Memory B cell (primary cell): ENCODE data around the gene WDFY3.

Experiments
- ATAC-seq: fragments of 150-1000 bp; cut with Tn5 transposase; 2 replicates; pipeline ENCODE4 v1.10.0; 2021; ENCODE audit warnings: low read depth, mild to moderate bottlenecking, moderate library complexity
- DNase-seq, 2 donors: peaks; one replicate each; pipeline ENCODE4 v3.0.0; 2022; ENCODE audit warnings: low spot score in 2 of 2
- H3K27ac Mint-ChIP-seq: one replicate; pipeline ENCODE4 v1.8.0; 2022; ENCODE audit warnings: mild to moderate bottlenecking, moderate library complexity, mixed read lengths
- H3K27me3 Mint-ChIP-seq: one replicate; pipeline ENCODE4 v1.8.0; 2022; ENCODE audit warnings: mixed read lengths
- H3K36me3 Mint-ChIP-seq: one replicate; pipeline ENCODE4 v1.8.0; 2022; ENCODE audit warnings: mild to moderate bottlenecking, mixed read lengths
- H3K4me1 Mint-ChIP-seq: one replicate; pipeline ENCODE4 v1.8.0; 2022; ENCODE audit warnings: mixed read lengths
- H3K4me3 Mint-ChIP-seq: one replicate; pipeline ENCODE4 v1.8.0; 2022; ENCODE audit warnings: mild to moderate bottlenecking, moderate library complexity, mixed read lengths
- H3K9me3 Mint-ChIP-seq: one replicate; pipeline ENCODE4 v1.8.0; 2022; ENCODE audit warnings: mixed read lengths

Gene WDFY3

DNA sequence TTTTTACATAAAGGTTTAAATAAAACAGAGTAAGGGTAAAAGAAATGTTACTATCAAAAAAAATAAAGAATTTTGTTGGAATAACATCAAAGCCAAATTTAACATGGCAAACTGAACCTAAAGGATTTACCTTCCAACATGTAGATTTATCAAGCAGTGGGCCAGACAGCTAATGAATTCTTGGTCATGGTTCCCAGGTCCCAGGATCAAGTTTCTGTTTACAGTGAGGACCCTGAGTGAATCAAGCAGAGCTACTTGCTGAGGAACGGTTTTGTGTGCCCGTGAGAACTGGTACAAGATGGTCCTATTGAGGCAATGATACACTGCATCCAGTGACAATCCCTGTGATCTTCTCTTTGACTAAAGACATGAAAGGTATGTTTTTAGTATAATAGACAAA lies 226.4 kb downstream of the WDFY3 start:
- Mint-ChIP-seq H3K4me1 (no peaks in the 10 kb centered on the region), H3K4me3 (no peak overlapping the region), H3K9me3 (no peaks in the 10 kb centered on the region), H3K36me3 (no peaks in the 10 kb centered on the region), H3K27ac (no peak overlapping the region), H3K27me3 (no peaks in the 10 kb centered on the region)
- DNase-seq (no peak), ATAC-seq (no peak)

DNA sequence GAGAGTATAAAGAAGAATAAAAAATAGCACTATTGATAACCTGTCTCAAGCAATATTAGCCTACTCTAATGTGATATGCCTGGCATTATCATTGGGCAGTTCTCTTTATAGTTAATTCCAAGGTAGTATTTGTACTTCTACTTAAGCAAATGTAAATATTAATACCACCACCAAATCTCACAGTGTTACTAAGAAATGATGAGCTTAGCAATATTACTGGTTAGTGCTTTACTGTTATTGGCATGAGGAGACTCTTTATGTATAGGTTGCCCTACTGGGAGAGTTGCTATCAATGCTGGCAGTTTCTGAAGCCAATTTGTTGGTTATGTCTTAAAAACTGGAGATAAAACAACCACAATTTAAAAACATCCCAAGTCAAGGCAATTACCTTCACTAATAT lies 227.9 kb downstream of the WDFY3 start:
- no peak overlapping the region for H3K27ac Mint-ChIP-seq
- no peaks in the 10 kb centered on the region for H3K4me1 Mint-ChIP-seq
- H3K27me3 Mint-ChIP-seq: no peaks in the 10 kb centered on the region
- no peak for DNase-seq
- ATAC-seq: no peak
- no peaks in the 10 kb centered on the region for H3K9me3 Mint-ChIP-seq
- no peak overlapping the region for H3K4me3 Mint-ChIP-seq
- no peaks in the 10 kb centered on the region for H3K36me3 Mint-ChIP-seq

DNA sequence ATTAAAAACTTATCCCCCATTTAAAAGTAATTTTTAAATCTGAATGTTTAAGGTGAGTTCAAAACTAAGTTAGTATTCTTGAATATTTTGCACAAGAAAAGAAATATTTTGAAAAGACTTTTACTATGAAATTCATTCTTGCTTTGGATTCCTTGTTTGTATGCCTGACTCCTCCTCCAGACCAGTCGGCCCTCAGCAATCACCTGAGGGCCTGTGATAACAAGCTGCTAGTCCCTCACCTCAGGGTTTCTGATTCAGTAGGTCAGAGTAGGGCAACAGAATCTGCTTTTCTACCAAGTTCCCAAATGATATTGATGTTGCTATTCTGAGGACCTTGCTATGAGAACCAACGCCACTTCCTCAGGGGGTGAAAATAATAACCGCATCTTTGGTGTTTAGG lies 228.8 kb downstream of the WDFY3 start:
- ATAC-seq (no peak), DNase-seq (no peak)
- Mint-ChIP-seq H3K36me3 (no peaks in the 10 kb centered on the region), H3K27ac (no peak overlapping the region), H3K27me3 (no peaks in the 10 kb centered on the region), H3K9me3 (no peaks in the 10 kb centered on the region), H3K4me3 (no peak overlapping the region), H3K4me1 (no peaks in the 10 kb centered on the region)

DNA sequence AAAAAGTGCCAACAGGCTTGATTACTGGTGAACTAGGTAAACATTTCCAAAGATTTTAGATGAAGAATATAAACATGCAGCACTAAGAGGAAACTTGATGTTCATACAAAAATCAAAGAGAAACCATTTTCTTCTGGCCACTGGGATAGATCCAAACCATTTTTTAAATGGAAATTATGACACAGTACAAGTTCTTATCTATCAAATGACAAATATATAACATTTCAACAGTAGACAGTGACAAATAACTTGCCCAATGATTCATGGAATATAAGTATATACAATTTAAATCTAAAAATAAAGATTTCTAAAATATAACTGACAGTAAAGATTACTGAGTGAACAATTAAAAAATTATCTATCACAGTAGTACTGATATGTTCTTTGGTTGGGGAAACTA lies 232.5 kb downstream of the WDFY3 start:
- DNase-seq (no peak), ATAC-seq (no peak)
- Mint-ChIP-seq H3K27ac (no peak overlapping the region), H3K27me3 (no peaks in the 10 kb centered on the region), H3K4me3 (no peak overlapping the region), H3K36me3 (no peaks in the 10 kb centered on the region), H3K4me1 (no peaks in the 10 kb centered on the region), H3K9me3 (no peaks in the 10 kb centered on the region)

DNA sequence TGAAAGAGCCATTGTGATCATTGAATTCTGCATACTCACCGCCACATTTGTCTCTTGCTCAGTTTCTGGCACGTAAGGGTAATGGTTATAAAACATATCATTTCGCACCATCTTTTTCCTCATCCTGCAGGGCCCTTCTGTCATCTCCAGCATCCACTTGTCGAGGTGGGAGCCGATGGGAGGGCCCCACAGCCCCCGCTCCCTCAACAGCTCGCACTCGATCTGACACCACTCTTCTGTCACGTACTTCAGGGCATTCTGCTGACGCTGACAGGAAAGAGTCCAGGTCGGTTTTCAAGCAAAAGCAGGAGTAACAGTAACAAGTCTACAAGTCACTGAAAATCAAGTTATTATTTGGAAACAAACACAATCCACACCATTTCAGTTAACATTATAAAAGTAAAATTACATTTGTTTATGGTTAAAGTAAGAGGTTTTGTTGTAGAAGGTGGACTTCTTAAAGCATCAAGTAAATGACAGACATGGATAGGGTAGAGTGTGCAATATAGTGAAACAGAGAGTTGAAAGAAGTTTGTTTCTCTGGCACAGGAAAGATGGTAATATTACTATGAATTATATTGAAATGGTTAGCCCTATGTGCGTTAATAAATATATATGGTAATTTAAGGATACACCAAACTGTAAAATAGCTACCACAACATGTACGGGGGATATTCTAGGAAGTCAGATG lies 233.0 kb downstream of the WDFY3 start:
- no peaks in the 10 kb centered on the region for H3K36me3 Mint-ChIP-seq
- no peaks in the 10 kb centered on the region for H3K4me1 Mint-ChIP-seq
- H3K27me3 Mint-ChIP-seq: no peaks in the 10 kb centered on the region
- H3K27ac Mint-ChIP-seq: no peak overlapping the region
- H3K9me3 Mint-ChIP-seq: no peaks in the 10 kb centered on the region
- no peak overlapping the region for H3K4me3 Mint-ChIP-seq
- ATAC-seq (no peak), DNase-seq (no peak)

DNA sequence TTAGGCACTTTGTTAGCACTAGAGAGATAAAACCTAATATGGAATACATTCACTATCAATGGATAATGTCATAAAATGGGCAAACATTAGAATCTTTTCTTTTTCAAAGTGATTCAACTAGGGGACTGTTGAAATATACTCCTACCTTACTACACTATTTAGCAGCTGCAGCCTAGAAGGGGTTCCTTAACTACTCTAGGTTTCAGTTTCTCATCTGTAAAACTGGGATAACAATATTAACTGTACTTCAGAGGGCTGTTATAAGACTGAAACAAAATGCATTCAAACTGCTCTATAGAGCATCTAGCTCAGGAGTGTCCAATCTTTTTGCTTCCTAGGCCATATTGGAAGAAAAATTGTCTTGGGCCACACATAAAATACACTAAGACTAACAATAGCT lies 236.1 kb downstream of the WDFY3 start:
- Mint-ChIP-seq H3K27ac (no peak overlapping the region), H3K4me3 (no peak overlapping the region), H3K27me3 (no peaks in the 10 kb centered on the region), H3K9me3 (no peaks in the 10 kb centered on the region), H3K4me1 (no peaks in the 10 kb centered on the region), H3K36me3 (no peaks in the 10 kb centered on the region)
- ATAC-seq (no peak), DNase-seq (no peak)

DNA sequence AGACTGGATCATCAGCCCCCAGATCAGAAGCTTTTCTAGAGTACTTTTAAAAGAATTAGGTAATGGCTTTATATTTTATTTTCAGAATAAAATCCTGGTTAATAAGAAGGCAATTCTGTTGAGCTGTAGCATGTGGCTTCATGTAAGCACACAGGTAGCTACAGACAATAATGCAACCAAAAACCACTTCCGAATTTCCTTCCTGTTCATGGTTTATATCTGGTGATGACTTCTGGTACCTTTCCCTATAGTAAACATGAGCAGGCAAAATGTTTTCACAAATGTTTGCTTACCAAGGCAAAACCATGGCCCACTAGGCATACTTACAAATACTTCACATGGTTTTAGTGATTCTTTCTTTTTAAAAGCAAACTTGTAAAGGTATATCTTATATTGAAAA lies 239.0 kb downstream of the WDFY3 start:
- H3K27ac Mint-ChIP-seq: no peak overlapping the region
- DNase-seq: no peak
- H3K4me1 Mint-ChIP-seq: no peaks in the 10 kb centered on the region
- H3K36me3 Mint-ChIP-seq: no peaks in the 10 kb centered on the region
- no peaks in the 10 kb centered on the region for H3K9me3 Mint-ChIP-seq
- H3K4me3 Mint-ChIP-seq: no peak overlapping the region
- H3K27me3 Mint-ChIP-seq: no peaks in the 10 kb centered on the region
- no peak for ATAC-seq

DNA sequence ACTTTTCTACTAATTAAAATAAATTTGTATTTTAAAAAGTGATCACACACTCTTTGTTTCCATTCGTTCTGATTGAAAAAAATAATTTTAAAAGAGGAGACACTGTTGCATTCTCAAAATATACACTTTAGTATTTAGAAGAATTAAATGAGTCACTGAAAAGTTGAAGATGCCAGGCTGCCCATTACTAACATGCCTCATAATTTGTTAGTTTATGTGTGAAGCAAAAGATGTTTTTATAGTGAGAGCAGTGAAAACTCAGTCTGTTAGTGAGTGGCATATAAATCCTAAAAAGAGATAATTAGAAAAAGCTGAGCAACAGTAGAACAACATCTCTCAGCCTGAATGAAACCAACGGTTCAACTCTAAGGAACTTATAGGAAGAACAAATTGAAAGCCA lies 240.1 kb downstream of the WDFY3 start:
- ATAC-seq: no peak
- DNase-seq: no peak
- H3K27me3 Mint-ChIP-seq: no peaks in the 10 kb centered on the region
- no peak overlapping the region for H3K4me3 Mint-ChIP-seq
- no peaks in the 10 kb centered on the region for H3K9me3 Mint-ChIP-seq
- H3K27ac Mint-ChIP-seq: no peak overlapping the region
- no peaks in the 10 kb centered on the region for H3K4me1 Mint-ChIP-seq
- H3K36me3 Mint-ChIP-seq: no peaks in the 10 kb centered on the region

DNA sequence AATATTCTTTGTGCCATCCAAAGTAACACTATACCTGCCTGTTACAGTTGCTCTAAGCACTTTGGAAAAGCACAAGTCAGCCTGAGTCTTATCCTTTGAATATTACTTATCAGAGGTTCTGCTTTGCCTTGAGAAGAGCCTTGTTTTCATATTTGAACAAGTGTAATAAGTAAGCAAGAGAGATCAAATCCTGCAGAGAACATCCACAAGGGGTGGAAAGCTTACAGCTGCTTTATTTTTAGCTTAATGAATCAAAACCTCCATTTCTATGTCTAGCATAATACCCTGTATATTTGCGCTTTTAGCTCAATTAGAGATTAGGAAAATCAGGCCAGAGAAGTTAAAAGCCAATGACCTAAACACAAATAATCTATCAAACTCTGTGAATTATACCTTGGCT lies 243.8 kb downstream of the WDFY3 start:
- no peak for ATAC-seq

DNA sequence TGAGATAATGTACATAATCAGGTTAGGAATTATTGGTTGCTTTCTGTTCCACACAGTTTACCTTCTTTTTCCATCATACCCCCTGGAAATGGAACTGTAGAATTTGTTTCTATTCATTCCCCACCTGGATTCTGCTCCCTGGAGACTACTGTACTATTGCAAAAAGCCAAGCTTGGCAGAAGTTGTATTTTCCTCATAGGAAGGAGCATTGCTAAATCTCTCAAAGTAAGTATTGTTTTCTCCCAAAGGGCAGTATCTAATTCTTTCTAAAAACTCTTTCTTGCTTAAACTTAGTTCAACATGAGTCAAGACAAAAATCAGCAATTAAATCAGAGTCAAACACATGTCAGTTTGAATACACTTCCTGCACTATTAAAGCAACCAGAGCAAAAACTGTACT lies 247.4 kb downstream of the WDFY3 start:
- no peaks in the 10 kb centered on the region for H3K4me1 Mint-ChIP-seq

More for the DNA sequence above, 243.8 kb downstream of the WDFY3 start:
- Mint-ChIP-seq H3K9me3 (no peaks in the 10 kb centered on the region), H3K27me3 (no peaks in the 10 kb centered on the region), H3K4me3 (no peak overlapping the region), H3K36me3 (no peaks in the 10 kb centered on the region), H3K4me1 (no peaks in the 10 kb centered on the region), H3K27ac (no peak overlapping the region)
- no peak for DNase-seq

DNA sequence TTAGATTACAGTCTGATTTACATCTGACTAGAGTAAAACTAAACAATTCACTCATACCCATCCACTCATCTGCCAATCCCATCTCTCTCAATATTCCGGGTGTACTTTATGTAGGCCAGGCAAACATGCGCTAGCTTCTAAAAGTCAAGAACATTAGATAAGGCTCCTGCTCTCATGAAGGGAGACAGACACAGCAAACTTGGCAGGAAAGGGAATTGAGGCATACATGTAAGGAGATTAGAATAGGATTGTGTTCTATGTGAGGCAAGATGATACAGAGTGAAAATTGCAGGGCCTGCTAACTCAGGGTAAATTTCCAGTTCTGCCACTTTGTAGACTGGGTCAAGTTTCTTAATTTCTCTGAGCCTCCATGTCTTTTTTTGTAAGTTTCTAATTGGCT lies 247.8 kb downstream of the WDFY3 start:
- DNase-seq (no peak), ATAC-seq (no peak)
- no peak overlapping the region for H3K4me3 Mint-ChIP-seq
- no peaks in the 10 kb centered on the region for H3K27me3 Mint-ChIP-seq
- H3K27ac Mint-ChIP-seq: no peak overlapping the region
- H3K36me3 Mint-ChIP-seq: no peaks in the 10 kb centered on the region
- H3K9me3 Mint-ChIP-seq: no peaks in the 10 kb centered on the region
- no peaks in the 10 kb centered on the region for H3K4me1 Mint-ChIP-seq

More for the DNA sequence above, 247.4 kb downstream of the WDFY3 start:
- Mint-ChIP-seq H3K9me3 (no peaks in the 10 kb centered on the region), H3K27ac (no peak overlapping the region), H3K27me3 (no peaks in the 10 kb centered on the region), H3K4me3 (no peak overlapping the region), H3K36me3 (no peaks in the 10 kb centered on the region)
- ATAC-seq: no peak
- no peak for DNase-seq

DNA sequence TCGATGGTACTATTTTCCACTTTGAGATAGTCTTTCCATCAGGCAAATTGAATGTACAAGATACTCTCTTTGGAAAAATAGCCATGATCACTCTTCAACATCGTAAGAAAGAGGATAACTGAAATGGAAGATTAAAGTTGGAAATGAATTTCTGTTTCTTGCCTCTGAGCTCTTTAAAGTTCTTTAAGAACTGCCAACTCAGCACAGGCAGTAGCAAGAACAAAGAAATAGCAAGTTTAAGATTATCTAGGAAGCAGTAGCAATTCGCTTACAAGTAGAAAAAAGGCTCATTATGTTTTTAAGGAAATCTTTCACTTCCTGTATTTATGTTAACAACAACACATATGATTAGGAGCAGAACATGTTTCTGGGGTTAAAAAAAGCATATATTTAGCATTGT lies 255.9 kb downstream of the WDFY3 start:
- peaks cover 3% of the 10 kb centered on the region for H3K27me3 Mint-ChIP-seq
- H3K36me3 Mint-ChIP-seq: no peaks in the 10 kb centered on the region
- ATAC-seq: no peak
- DNase-seq: no peak
- H3K4me1 Mint-ChIP-seq: no peaks in the 10 kb centered on the region
- no peak overlapping the region for H3K4me3 Mint-ChIP-seq
- H3K27ac Mint-ChIP-seq: no peak overlapping the region
- H3K9me3 Mint-ChIP-seq: peaks cover 2% of the 10 kb centered on the region

DNA sequence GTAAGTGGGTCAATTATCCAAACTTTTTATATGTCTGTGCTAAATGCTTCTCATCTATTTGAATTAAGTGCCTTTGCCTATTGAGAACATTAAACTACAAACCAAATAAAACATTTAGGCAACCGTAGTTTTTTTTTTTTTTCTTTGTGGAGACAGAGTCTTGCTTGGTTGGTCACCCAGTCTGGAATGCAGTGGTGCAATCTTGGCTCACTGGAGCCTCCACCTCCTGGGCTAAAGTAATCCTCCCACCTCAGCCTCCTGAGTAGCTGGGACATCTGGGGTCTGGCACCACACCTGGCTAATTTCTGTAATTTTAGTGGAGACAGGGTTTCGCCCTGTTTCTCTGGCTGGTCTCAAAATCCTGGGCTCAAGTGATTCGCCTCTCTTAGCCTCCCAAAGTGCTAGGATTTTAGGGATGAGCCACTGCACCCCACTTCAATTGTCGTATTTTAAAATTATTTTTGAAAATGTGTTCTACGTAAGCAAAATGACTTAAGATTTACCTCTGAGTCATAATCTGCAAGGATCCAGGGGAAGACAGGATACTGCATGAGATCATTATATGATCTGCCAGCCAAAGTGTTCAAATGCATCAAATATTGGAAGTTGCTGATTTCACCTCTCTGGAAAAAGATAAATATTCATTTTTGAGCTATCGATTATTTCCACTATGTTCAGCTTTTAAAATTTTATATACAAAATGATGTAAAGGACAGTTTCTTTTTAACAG lies 257.9 kb downstream of the WDFY3 start:
- no peak for ATAC-seq
- H3K27me3 Mint-ChIP-seq: peaks cover 4% of the 10 kb centered on the region

DNA sequence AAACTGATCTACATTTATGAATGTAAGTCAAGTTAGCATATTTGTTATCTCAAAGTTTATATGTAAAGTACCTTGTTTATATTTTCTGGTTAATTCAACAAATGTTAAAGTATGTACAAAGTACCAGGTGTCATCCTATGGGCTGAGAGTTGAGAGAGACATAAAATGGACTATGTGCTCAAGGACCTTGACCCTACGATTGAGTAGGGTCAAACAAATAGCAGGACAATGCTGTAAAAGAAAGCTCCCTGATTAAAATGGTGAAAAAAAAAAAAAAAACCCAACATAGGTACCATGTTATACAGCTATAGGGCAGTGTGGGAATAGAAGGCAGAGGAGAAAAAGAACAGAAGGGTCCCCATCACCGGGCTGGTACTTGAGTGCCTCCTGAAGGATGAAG lies 260.2 kb downstream of the WDFY3 start:
- Mint-ChIP-seq H3K4me1 (no peaks in the 10 kb centered on the region), H3K36me3 (no peaks in the 10 kb centered on the region), H3K9me3 (peaks cover 2% of the 10 kb centered on the region), H3K4me3 (no peak overlapping the region), H3K27me3 (peaks cover 5% of the 10 kb centered on the region), H3K27ac (no peak overlapping the region)
- no peak for ATAC-seq
- no peak for DNase-seq

More for the DNA sequence above, 257.9 kb downstream of the WDFY3 start:
- no peak for DNase-seq
- Mint-ChIP-seq H3K4me3 (no peak overlapping the region), H3K27ac (no peak overlapping the region), H3K4me1 (no peaks in the 10 kb centered on the region), H3K9me3 (peaks cover 2% of the 10 kb centered on the region), H3K36me3 (no peaks in the 10 kb centered on the region)
